PC-9 (cell line): ENCODE measurements around the gene ATP6V0D1.

Source experiments
- CTCF ChIP-seq: fragments of 200-600 bp; sonication (generic); conservative IDR thresholded peaks from 2 replicates; pipeline ENCODE4 v1.6.1; 2017; ENCODE audit warnings: mixed run types, antibody characterized with exemption, mild to moderate bottlenecking, moderate library complexity
- EZH2 ChIP-seq: fragments of 200-600 bp; sonication (generic); IDR thresholded peaks from 2 replicates; pipeline ENCODE4 v1.8.0; 2017; ENCODE audit warnings: antibody characterized with exemption, low read depth

DNA sequence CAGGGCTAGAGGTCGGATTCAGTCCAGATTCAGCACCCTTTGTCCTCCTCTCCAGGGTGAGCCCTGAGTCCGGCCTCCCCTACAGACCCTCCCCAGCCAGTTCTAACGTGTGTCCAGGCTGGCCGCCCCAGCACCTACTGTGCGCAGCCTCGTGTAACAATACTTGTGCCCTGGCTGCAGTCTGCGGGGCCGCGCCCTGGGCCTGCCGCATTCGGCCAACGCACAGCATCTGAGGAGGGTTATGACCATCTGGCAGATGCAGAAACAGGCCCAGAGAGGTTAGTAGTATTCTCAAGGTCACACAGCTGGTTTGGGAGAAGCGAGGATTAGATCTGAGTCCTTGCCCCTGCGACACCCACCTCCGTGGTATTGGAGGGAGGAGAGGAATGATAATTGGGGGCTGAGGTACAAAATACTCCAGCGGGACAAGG is 48.6 kb upstream of the ATP6V0D1 start:
- TF ChIP-seq CTCF (no peak), EZH2 (no peak)
